ENCODE data around the gene ACOT13.

- TF ChIP-seq, protein P1, sequence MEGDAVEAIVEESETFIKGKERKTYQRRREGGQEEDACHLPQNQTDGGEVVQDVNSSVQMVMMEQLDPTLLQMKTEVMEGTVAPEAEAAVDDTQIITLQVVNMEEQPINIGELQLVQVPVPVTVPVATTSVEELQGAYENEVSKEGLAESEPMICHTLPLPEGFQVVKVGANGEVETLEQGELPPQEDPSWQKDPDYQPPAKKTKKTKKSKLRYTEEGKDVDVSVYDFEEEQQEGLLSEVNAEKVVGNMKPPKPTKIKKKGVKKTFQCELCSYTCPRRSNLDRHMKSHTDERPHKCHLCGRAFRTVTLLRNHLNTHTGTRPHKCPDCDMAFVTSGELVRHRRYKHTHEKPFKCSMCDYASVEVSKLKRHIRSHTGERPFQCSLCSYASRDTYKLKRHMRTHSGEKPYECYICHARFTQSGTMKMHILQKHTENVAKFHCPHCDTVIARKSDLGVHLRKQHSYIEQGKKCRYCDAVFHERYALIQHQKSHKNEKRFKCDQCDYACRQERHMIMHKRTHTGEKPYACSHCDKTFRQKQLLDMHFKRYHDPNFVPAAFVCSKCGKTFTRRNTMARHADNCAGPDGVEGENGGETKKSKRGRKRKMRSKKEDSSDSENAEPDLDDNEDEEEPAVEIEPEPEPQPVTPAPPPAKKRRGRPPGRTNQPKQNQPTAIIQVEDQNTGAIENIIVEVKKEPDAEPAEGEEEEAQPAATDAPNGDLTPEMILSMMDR (IDR thresholded peaks at IDR 0.05): no peak
- TF ChIP-seq POLR2A (IDR thresholded peaks at IDR 0.05): no peak
- TF ChIP-seq EP300 (IDR thresholded peaks at IDR 0.05): no peak
These were observed 4.6 kb upstream of the ACOT13 start for GRCh38 chr6:24662236-24662635.
